Measurements from ENCODE around the gene POLQ.
A peak's percentile ranks its signal among the peaks of the same experiment; 100 is the strongest.
"Not testable (repeated sequence)": the region's sequence is repeated elsewhere in the genome, so short reads cannot be mapped to it uniquely, and the experiment has no call there.

The POLQ gene

GRCh38 chr3:121545574-121546455, at the start of gene POLQ:
Gene POLQ, minus strand, starts transcription at chr3:121545988. Its CDS starts 111 bp downstream, at chr3:121545877.
- peak; percentile 88 for DNase-seq (ENCODE audit: low spot score)

- DNase-seq (ENCODE audit: low spot score): no peak
Observed at GRCh38 chr3:121594850-121595249, 49.1 kb upstream of the POLQ start.

DNA sequence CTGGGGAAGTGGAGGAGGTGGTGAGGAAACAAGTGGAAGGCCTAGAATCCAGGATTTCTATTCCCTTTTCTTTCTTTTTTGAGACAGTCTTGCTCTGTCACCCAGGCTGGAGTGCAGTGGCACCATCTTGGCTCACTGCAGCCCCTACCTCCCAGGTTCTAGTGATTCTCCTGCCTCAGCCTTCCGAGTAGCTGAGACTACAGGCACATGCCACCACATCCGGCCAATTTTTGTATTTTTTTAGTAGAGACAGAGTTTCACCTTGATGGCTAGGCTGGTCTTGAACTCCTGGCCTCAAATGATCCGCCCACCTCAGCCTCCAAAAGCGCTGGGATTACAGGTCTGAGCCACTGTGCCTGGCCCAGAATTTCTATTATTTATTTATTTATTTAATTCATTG, 48.0 kb upstream of the POLQ start:
- DNase-seq (ENCODE audit: low spot score): not testable (repeated sequence)

DNA sequence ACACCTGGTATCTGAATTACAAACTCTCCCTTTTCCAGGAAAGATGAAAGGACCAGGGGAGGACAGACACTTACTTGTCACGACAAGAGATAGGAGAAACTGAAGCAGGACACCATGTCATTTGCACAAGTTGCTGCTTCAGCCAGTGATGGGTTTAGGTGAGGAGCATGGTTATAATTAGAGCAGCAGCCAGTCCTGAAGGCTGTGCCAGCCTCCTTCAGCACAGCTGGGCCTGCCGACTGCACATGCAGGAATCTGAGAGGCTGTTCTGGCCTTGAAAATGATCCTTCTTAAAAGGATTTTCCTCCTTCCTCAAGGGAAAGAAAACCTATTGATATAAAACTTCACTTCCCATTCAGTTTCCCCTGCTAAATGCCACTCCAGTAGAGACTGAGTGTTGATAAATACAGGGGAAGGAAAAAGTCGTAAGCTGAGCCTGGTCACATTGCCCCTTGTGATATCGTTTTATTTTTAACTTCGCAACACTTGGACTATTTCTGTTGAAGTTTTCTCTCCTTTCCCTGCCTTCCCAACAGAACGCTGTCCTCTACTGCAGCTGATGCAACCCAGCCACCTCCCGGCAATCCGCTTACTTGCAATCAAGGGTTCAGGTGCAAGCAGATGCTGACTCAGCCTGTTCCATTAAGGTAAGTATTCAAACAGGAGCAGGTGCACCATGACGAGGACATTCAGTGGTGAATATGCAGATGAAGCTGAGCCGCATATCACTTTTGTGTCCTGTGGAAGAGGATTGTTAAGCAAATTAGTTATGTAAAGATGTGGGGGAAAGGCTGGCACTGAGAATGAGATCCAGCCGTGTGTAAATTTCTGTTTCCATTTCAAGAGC, 47.3 kb upstream of the POLQ start, which contains the start of gene FBXO40:
FBXO40 (plus strand) TSS at position 524 of the 847 bp plus-strand sequence. CDS start 27,197 bp downstream, outside the sequence.
- DNase-seq (ENCODE audit: low spot score): no peak

DNA sequence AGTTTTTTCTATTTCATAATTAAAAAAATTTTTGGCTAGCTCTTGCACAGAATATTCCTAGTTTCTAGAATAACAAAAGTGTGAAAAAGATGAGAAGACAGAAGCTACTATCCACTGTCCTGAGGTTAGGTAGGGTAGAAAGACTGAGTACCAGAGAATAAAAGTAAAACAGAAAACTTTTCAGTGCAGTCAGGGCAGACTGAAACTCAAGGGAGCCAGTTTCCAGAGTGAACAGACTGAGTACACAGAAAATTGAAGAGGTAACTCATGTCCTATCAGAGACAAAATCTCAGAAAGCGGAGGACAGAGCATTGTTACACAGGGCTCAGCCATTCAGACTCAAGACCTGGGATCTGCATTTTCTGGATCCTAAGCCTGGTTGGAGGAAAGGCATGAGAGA, 38.6 kb upstream of the POLQ start:
- DNase-seq (ENCODE audit: low spot score): no peak

DNA sequence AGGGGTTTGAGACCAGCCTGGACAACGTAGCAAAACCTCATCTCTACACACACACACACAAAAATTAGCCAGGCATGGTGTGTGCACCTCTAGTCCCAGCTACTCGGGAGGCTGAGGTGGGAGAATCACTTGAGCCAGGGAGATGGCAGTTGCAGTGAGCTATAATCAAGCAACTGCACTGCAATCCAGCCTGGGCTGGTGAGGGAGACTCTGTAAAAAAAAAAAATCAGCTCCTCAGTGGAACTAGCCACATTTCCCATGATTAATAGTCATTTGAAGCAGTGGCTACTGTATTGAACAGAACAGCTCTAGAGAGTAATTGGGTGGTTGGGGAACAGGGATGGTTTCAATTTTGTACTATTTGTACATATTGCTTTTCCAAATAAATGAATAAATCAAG, 35.9 kb upstream of the POLQ start:
- no peak for DNase-seq (ENCODE audit: low spot score)

GRCh38 chr3:121574449-121574848, 28.7 kb upstream of the POLQ start:
- DNase-seq (ENCODE audit: low spot score): no peak

GRCh38 chr3:121567649-121568048, 21.9 kb upstream of the POLQ start, which contains the start of gene ARGFX:
Gene ARGFX, plus strand, starts transcription at chr3:121567949. Its CDS starts 2,765 bp downstream, at chr3:121570714.
- DNase-seq (ENCODE audit: low spot score): no peak

DNA sequence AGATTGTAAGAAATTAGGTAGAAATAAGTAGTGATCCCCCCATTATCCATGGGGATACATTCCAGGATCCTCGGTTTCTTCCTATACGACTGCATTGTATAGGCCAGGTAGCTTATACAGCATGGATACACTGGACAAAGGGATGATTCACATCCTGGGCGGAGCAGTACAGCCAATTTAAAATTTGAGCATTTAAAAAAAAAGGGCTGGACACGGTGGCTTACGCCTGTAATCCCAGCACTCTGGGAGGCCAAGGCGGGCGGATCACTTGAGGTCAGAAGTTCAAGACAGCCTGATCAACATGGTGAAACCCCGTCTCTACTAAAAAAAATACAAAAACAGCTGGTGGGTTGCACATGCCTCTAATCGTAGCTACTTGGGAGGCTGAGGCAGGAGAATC, 21.0 kb upstream of the POLQ start:
- DNase-seq (ENCODE audit: low spot score): no peak

GRCh38 chr3:121562148-121562547, 16.4 kb upstream of the POLQ start:
- no peak for DNase-seq (ENCODE audit: low spot score)

DNA sequence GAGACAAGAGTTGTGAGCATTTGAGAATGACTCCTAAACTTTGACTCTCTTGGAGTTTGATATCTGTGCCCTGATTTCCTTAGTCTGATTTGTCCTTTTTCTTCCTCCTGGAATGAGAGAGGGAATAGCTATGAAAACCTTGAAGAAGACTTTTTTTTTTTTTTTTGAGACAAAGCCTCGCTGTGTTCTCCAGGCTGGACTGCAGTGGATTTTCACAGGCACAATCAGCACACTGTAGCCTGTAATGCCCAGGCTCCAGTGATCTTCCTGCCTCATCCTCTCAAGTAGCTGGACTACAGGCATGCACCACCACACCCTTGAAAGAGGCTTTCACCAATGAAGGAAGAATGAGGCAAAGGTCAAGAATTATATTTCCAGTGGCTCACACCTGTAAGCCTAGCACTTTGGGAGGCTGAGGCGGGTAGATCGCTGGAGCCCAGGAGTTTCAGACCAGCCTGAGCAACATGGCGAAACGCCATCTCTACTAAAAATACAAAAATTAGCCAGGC, 11.7 kb upstream of the POLQ start:
- DNase-seq (ENCODE audit: low spot score): no peak

GRCh38 chr3:121552797-121553196, 7.0 kb upstream of the POLQ start:
- DNase-seq (ENCODE audit: low spot score): no peak

GRCh38 chr3:121552379-121552778, 6.6 kb upstream of the POLQ start:
- no peak for DNase-seq (ENCODE audit: low spot score)

DNA sequence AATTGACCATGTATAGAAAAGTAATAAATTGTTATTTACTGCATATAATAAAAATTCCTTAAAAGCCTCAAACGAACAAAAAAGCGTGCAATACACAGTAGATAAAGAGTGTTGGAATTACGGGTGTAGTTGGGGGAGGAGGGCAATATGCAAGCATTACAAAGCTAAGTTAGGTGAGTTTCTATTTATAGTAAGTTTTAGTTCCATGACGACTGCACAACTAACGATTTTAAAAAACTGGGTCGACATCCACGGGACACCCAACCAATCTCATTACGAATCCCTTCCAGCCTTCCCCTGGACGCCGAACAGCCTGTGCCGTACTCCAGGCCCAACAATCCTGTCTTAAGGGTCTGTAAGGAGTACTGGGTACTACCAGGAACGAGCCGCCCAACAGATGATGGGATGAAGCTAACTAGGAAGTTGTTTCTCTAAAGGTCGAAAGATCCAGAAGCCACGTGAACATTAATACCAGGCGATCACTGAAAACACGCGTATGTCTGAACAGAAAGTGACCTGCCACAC, 677 bp downstream of the POLQ start:
- no peak for DNase-seq (ENCODE audit: low spot score)

DNA sequence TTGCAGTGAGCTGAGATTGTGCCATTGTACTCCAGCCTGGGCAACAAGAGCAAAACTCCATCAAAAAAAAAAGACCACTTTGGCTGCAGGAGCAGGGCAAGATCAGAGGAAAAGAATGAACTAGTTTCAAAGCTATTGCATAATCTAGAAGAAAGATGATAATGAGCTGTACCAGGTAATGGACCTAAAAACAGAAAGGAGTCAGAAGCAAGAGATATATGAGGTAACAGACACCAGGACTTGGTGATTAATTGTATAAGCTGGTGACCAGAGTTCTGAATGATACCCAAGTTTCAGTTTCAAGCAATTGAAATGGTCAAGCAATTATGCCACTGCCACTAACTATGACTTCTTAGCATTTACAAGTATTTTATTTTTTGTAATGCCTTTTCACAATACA, 2.9 kb downstream of the POLQ start:
- no peak for DNase-seq (ENCODE audit: low spot score)

DNA sequence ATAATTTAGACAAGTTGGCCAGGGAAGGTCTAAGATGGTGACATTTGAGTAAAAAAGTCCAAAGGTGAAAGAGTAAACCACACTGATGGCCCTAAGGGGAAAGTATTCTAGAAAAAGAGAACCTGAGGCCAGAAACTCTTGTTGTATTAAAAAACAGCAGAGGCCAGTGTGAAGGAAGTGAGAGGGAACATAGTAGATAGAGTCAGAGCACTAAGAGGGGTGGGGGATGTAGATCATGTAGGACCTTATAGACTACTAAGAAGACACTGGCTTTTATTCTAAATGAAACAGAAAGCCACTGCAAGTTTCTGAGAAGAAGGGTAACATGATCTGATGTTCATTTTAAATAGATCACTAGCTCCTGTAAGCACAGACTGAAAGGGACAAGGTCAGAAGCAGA, 14.5 kb downstream of the POLQ start:
- no peak for DNase-seq (ENCODE audit: low spot score)

- no peak for DNase-seq (ENCODE audit: low spot score)
Observed at GRCh38 chr3:121529308-121529707, 16.5 kb downstream of the POLQ start.

DNA sequence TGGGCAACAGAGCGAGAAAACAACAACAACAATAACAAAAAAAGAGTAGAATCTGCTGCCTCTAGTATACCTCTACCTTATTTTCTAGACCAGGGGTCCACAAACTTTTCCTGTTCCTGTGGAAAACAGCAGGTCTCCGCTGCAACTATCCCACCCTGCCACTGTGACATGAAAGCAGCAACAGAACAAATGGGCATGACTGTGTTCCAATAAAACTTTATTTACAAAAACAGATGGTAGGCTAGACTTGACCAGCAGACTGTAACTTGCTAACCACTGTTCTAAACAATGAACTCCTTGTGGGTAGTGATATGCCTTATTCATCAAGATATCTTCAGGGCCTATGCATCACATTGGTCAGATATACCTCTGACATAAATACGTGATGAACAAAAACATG, 25.3 kb downstream of the POLQ start:
- DNase-seq (ENCODE audit: low spot score): no peak

GRCh38 chr3:121517953-121518655, 27.7 kb downstream of the POLQ start:
- DNase-seq (ENCODE audit: low spot score): no peak

DNA sequence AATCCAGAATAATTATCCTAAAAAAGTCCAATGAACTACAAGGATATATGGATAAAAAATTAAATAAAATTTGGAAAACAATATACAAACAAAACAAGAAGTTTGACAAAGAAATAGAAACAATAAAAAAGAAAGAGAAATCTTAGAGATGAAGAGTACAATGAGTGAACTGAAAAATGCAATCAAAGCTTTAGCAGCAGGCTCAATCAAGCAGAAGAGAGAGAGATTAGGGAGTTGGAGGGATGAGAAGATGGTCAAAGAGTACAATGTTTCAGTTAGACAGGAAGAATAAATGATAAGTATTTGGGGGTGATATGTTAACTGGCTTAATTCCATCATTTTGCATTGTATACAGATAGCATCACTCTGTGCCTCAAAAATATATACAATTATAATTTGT, 29.9 kb downstream of the POLQ start:
- no peak for DNase-seq (ENCODE audit: low spot score)

- DNase-seq (ENCODE audit: low spot score): no peak
Observed at GRCh38 chr3:121515313-121515712, 30.5 kb downstream of the POLQ start.

- DNase-seq (ENCODE audit: low spot score): no peak
Observed at GRCh38 chr3:121514496-121514895, 31.3 kb downstream of the POLQ start.
